ENCODE data around the gene CDH4. TPM values are rescaled to one million over a fixed set of nuclear protein-coding genes. Genes with fewer than 3 reads are reported as not detected.

CDH4 gene
- total RNA-seq, 6 experiments from 2014 or later: 5.8 to 12.8 (median 10.9) TPM

DNA sequence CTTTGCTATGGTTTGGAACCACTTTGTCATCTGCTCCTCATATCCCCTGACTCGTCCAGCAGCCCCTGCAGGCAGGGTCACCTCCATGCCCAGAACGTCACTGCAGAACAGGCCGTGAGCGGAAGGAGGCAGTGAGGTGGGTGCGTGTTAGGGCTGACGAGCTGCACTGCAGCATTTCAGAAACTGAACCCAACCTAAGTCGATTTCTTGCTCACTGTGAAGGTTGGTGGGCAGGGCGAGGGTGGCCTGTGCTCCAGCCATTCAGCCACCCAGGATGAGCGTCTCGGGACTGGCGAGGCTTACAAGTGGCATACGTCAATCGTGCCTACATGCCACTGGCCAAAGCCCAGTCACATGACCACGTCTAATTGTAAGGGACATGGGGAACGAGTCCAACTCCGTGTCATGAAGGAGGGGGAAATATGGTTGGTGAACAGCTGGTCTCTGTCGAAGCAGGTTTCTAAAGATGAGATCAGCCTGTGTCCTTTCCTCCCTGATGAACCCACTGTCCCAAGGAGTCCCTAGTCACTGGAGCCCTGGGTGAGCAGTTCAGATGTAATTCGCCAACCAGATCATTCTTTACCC lies 524.5 kb downstream of the CDH4 start:
- Mint-ChIP-seq H3K27me3 (ENCODE audit: insufficient read depth) (peaks cover 2% of the 10 kb centered on the region), H3K4me3 (no peak overlapping the region), H3K4me1 (ENCODE audit: low read depth) (no peaks in the 10 kb centered on the region), H3K9me3 (peaks cover 35% of the 10 kb centered on the region), H3K36me3 (ENCODE audit: low read depth) (no peaks in the 10 kb centered on the region; the same call in 1 of the 2 replicates), H3K27ac (no peak overlapping the region)
- TF ChIP-seq, protein P1, sequence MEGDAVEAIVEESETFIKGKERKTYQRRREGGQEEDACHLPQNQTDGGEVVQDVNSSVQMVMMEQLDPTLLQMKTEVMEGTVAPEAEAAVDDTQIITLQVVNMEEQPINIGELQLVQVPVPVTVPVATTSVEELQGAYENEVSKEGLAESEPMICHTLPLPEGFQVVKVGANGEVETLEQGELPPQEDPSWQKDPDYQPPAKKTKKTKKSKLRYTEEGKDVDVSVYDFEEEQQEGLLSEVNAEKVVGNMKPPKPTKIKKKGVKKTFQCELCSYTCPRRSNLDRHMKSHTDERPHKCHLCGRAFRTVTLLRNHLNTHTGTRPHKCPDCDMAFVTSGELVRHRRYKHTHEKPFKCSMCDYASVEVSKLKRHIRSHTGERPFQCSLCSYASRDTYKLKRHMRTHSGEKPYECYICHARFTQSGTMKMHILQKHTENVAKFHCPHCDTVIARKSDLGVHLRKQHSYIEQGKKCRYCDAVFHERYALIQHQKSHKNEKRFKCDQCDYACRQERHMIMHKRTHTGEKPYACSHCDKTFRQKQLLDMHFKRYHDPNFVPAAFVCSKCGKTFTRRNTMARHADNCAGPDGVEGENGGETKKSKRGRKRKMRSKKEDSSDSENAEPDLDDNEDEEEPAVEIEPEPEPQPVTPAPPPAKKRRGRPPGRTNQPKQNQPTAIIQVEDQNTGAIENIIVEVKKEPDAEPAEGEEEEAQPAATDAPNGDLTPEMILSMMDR (IDR thresholded peaks at IDR 0.05): no peak
- no peak for DNase-seq

DNA sequence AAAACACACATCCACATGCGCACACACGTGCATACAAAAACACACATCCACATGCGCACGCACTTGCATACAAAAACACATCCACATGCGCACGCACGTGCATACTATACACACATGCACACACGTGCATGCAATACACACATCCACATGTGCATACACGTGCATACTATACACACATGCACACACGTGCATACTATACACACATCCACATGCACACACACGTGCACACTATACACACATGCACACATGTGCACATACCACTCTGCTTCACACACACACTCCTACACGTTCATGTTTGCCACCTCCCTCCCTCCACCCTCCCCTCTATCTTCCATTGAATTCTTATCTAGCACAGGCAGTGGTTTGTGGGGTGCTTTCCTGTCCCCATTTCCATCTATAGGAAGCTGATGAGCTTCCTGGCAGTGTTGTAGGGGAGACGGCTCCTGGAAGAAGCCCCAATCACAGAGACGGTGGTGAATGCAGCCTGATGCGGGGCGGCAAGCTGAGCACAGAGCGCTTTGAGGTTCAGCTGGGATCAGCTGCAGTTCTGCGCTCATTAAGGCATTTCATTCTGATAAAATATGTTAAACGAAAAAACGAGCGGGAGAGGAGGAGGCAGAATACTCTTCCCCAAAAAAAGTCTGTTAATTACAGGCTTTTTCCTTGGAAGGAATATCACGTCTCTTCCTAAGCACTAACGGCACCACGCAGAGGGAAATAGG lies 525.9 kb downstream of the CDH4 start:
- Mint-ChIP-seq H3K36me3 (ENCODE audit: low read depth) (no peaks in the 10 kb centered on the region; the same call in 1 of the 2 replicates), H3K27me3 (ENCODE audit: insufficient read depth) (peaks cover 4% of the 10 kb centered on the region), H3K27ac (no peak overlapping the region), H3K4me1 (ENCODE audit: low read depth) (no peaks in the 10 kb centered on the region), H3K9me3 (peaks cover 38% of the 10 kb centered on the region), H3K4me3 (no peak overlapping the region)
- TF ChIP-seq, protein P1 (IDR thresholded peaks at IDR 0.05): no peak
- DNase-seq: no peak

DNA sequence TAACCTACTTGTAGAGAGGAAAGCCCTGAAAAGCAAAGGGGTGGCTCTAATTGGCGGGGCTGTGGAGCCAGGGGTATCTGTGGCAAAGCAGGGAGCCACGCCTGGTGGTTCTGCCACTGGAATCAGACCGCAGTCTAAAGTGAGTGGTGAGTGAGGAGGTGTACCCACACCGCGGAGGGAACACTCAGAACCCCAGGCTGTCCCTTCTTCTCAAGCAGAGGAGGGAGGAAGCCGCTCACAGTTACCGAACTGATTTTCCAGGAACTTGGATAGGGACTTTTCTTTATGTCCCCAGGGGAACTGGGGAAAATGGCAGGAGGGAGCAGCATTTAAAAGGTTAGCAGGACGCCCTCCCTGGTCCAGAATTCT lies 526.4 kb downstream of the CDH4 start:
- Mint-ChIP-seq H3K36me3 (ENCODE audit: low read depth) (no peaks in the 10 kb centered on the region; the same call in 1 of the 2 replicates), H3K4me1 (ENCODE audit: low read depth) (no peaks in the 10 kb centered on the region), H3K27ac (no peak overlapping the region), H3K9me3 (peaks cover 35% of the 10 kb centered on the region), H3K4me3 (no peak overlapping the region), H3K27me3 (ENCODE audit: insufficient read depth) (peaks cover 4% of the 10 kb centered on the region)
- DNase-seq: no peak
- TF ChIP-seq, protein P1 (IDR thresholded peaks at IDR 0.05): no peak

DNA sequence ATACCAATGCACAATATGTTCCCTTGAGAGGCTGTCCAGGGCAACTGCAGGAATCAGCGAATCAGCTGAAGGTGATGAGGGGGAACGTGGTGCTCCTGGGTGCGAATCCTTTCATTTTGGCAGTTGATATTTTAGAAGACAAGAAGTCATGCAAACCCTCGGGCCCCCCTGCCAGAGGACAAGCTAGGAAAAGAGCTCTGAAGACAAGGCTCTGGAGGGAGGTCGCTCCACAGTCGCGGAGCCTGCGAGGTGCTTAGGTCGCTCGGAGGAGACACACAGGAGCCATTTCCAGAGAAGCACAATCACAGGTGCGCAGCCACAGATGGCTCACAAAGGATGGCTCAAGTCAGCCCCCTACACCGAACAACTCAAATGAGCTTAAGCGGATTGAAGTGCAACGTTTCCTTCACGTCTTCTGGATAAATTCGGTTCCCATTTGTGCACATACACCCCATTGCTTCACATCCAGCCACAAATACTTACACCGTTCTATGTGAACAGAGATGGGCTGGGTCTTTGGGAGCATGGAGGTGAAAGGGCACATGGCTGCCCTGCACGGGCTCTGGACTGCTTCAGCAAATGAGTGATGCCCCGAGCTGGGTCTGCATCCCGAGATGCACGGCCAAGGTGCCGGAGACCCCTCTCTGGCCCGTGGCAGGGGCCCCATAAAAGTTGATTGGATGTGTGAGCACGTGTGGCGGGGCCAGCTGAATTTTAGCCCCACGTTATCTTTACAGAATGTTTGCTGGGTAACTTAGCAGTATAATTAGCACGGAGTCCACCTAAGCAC lies 527.3 kb downstream of the CDH4 start:
- H3K27ac Mint-ChIP-seq: no peak overlapping the region
- TF ChIP-seq, protein P1 (IDR thresholded peaks at IDR 0.05): no peak
- H3K9me3 Mint-ChIP-seq: peaks cover 35% of the 10 kb centered on the region
- no peaks in the 10 kb centered on the region; the same call in 1 of the 2 replicates for H3K36me3 Mint-ChIP-seq (ENCODE audit: low read depth)
- DNase-seq: no peak
- H3K4me3 Mint-ChIP-seq: no peak overlapping the region
- H3K27me3 Mint-ChIP-seq (ENCODE audit: insufficient read depth): peaks cover 4% of the 10 kb centered on the region
- H3K4me1 Mint-ChIP-seq (ENCODE audit: low read depth): no peaks in the 10 kb centered on the region

DNA sequence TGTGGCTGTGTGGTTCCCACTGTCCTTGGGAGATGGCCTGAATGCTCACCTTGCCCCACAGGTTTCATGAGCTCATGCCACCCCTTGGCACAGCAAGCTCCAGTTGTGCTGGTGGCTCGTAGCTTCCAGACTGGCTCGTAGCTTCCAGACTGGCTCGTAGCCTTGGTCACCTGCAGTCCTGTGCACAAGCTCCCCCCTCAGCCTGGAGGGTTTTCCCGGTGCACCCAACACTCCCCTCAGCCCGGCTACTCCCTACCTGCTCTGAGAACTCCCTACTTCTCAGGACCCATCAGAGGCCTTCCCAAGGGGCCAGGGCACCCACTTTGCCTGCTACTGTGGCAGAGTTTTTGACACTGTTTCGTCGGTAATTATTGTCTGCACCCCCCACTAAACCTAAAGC lies 528.0 kb downstream of the CDH4 start:
- H3K4me3 Mint-ChIP-seq: no peak overlapping the region
- H3K4me1 Mint-ChIP-seq (ENCODE audit: low read depth): no peaks in the 10 kb centered on the region

More for the DNA sequence above, 528.0 kb downstream of the CDH4 start:
- peaks cover 37% of the 10 kb centered on the region for H3K9me3 Mint-ChIP-seq
- DNase-seq: no peak
- H3K27me3 Mint-ChIP-seq (ENCODE audit: insufficient read depth): peaks cover 4% of the 10 kb centered on the region
- no peak overlapping the region for H3K27ac Mint-ChIP-seq
- H3K36me3 Mint-ChIP-seq (ENCODE audit: low read depth): no peaks in the 10 kb centered on the region; the same call in 1 of the 2 replicates
- TF ChIP-seq, protein P1 (IDR thresholded peaks at IDR 0.05): no peak
